CD4-positive, CD25-positive, alpha-beta regulatory T cell (primary cell): ENCODE measurements around the gene RAP2C. TPM values are rescaled to one million over a fixed set of nuclear protein-coding genes. Genes with fewer than 3 reads are reported as not detected.

Experiments used
- ATAC-seq, 2 donors: fragments of 150-1000 bp; cut with Tn5 transposase; one replicate each; pipeline ENCODE4 v1.10.0; 2021; ENCODE audit warnings: low read depth in 2 of 2, moderate number of reproducible peaks in 2 of 2, moderate library complexity in 1 of 2
- DNase-seq, 3 donors: peaks; one replicate each; pipeline versions ENCODE4 v3.0.0 to v3.0.0-alpha.2; 2012 to 2022; ENCODE audit warnings: mixed read lengths in 1 of 3
- H3K27ac ChIP-seq: one replicate; pipeline ENCODE4 v1.7.0; 2013; ENCODE audit warnings: mild to moderate bottlenecking, low read length; ENCODE audit not compliant: insufficient read depth, poor library complexity, severe bottlenecking
- H3K27me3 ChIP-seq: one replicate; pipeline ENCODE4 v1.7.0; 2013; ENCODE audit warnings: low read length; ENCODE audit not compliant: control insufficient read depth, insufficient read depth
- H3K36me3 ChIP-seq: one replicate; pipeline ENCODE4 v1.7.0; 2013; ENCODE audit warnings: mild to moderate bottlenecking, low read length, moderate library complexity; ENCODE audit not compliant: control insufficient read depth, insufficient read depth
- H3K4me1 ChIP-seq: 2 replicates; pipeline ENCODE4 v1.7.0; 2013; ENCODE audit warnings: mild to moderate bottlenecking, low read length; ENCODE audit not compliant: insufficient read depth, control insufficient read depth, poor library complexity, severe bottlenecking
- H3K4me3 ChIP-seq: one replicate; pipeline ENCODE4 v1.7.0; 2013; ENCODE audit warnings: low read depth, mild to moderate bottlenecking, low read length, moderate library complexity
- H3K9me3 ChIP-seq, 2 experiments: 1 replicate in 1 of 2; 2 replicates in 1 of 2; pipeline ENCODE4 v1.7.0; 2013; ENCODE audit warnings: low read length in 2 of 2, mild to moderate bottlenecking in 1 of 2, moderate library complexity in 1 of 2; ENCODE audit not compliant: control insufficient read depth in 2 of 2
- H3K27ac Mint-ChIP-seq, 3 donors: one replicate each; pipeline ENCODE4 v1.8.0; 2020 to 2022; ENCODE audit warnings: mild to moderate bottlenecking in 3 of 3, mixed read lengths in 3 of 3, moderate library complexity in 2 of 3
- H3K27me3 Mint-ChIP-seq: one replicate; pipeline ENCODE4 v1.8.0; 2022; ENCODE audit warnings: mild to moderate bottlenecking, mixed read lengths
- H3K36me3 Mint-ChIP-seq: one replicate; pipeline ENCODE4 v1.8.0; 2020; ENCODE audit warnings: mixed read lengths
- H3K4me1 Mint-ChIP-seq, 4 donors: one replicate each; pipeline ENCODE4 v1.8.0; 2020 to 2022; ENCODE audit warnings: mixed read lengths in 4 of 4, mild to moderate bottlenecking in 1 of 4
- H3K4me3 Mint-ChIP-seq, 4 donors: one replicate each; pipeline ENCODE4 v1.8.0; 2020 to 2022; ENCODE audit warnings: mild to moderate bottlenecking in 4 of 4, mixed read lengths in 4 of 4, moderate library complexity in 3 of 4
- H3K9me3 Mint-ChIP-seq, 7 donors: one replicate each; pipeline ENCODE4 v1.8.0; 2020 to 2022; ENCODE audit warnings: mixed read lengths in 7 of 7, mild to moderate bottlenecking in 3 of 7, moderate library complexity in 2 of 7
- polyA plus RNA-seq, 4 donors: library from polyadenylated mRNA; unstranded; fragments of 300-500 nt; fragmentation: Illumina TruSeq; gene quantifications; one replicate each; pipeline ENCODE4 v1.2.3, GENCODE V29; 2021
- total RNA-seq: library from RNA; stranded (reverse); gene quantifications from one replicate; pipeline ENCODE4 v1.2.3, GENCODE V29; 2022

The RAP2C gene
- total RNA-seq (45.5 TPM), polyA plus RNA-seq (10 to 100 TPM; 15.7 to 19.9 (median 17.4) TPM)

DNA sequence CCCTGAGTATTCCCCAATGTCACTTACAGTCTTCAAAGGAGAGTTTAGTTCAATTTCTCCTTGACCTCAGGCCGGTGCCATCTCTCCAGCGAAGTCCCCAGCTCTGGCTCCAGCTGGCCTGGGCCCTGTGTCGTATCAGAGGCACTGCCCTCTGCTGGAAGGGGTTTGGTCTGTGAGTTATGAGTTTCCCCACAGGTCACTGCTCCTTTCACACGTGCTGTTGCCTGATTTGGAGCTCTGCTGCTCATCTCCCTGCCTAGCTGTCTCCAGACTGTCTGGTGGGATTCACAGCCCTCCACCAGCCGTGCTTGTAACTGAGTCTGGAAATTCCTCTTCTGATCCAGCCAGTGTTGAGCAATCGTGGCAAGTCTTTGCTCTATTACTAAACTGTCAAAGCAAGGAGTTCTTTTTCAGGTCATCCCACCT is at the start of gene RAP2C:
Gene RAP2C, minus strand, starts transcription at position 105 of the 426 bp plus-strand sequence. CDS start 2,179 bp downstream, outside the sequence.
- Mint-ChIP-seq H3K36me3 (no peaks in the 10 kb centered on the region), H3K27ac (peak within 1 kb of the TSS; percentile 89 to 94 (median 89)), H3K9me3 (no peaks in the 10 kb centered on the region), H3K4me1 (peaks cover 10 to 30% (median 23%) of the 10 kb centered on the region in 4 donors), H3K4me3 (peak within 1 kb of the TSS; percentile 78 to 94 (median 83)), H3K27me3 (peaks cover 6% of the 10 kb centered on the region)
- Histone ChIP-seq H3K4me1 (peaks cover 26% of the 10 kb centered on the region), H3K4me3 (peak within 1 kb of the TSS; percentile 86), H3K27ac (peak within 1 kb of the TSS; percentile 95), H3K27me3 (no peaks in the 10 kb centered on the region), H3K36me3 (no peaks in the 10 kb centered on the region), H3K9me3 (no peaks in the 10 kb centered on the region)
- DNase-seq, result peak; percentile 39 to 73 (median 49)
- peak; percentile 31 to 35 for ATAC-seq

DNA sequence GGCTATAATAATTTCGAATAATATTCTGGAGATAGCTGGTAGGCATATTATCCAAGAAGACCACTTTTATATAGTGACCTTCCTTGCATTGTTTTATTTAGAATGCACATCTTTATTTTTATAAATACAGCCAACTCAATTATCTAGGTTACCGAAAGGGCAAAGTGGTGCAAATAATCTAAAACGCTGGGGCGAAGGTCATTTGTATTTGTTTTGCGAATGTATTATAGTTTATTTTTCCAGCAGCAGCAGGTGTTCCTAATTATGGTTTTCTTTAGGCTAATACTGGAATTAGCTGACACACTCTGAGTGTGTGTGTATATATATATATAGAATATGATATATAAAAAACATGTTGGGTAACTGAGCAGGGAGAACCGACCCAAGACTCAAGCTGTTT is 48.1 kb upstream of the RAP2C start:
- Histone ChIP-seq H3K4me3 (no peak overlapping the region), H3K27me3 (no peaks in the 10 kb centered on the region), H3K36me3 (no peaks in the 10 kb centered on the region), H3K9me3 (no peaks in the 10 kb centered on the region), H3K4me1 (no peaks in the 10 kb centered on the region), H3K27ac (no peak overlapping the region)
- ATAC-seq, result no peak
- Mint-ChIP-seq H3K27me3 (no peaks in the 10 kb centered on the region), H3K36me3 (no peaks in the 10 kb centered on the region), H3K4me1 (no peaks in the 10 kb centered on the region), H3K27ac (no peak overlapping the region), H3K4me3 (no peak overlapping the region), H3K9me3 (peaks cover 0 to 2% (median 0%) of the 10 kb centered on the region in 7 donors)
- DNase-seq, result no peak

- Histone ChIP-seq H3K27ac (no peak overlapping the region), H3K36me3 (no peaks in the 10 kb centered on the region), H3K4me1 (no peaks in the 10 kb centered on the region), H3K9me3 (no peaks in the 10 kb centered on the region), H3K4me3 (no peak overlapping the region), H3K27me3 (no peaks in the 10 kb centered on the region)
- Mint-ChIP-seq H3K27me3 (no peaks in the 10 kb centered on the region), H3K27ac (no peak overlapping the region), H3K4me3 (no peak overlapping the region), H3K36me3 (no peaks in the 10 kb centered on the region), H3K4me1 (no peaks in the 10 kb centered on the region), H3K9me3 (peaks cover 0 to 2% (median 0%) of the 10 kb centered on the region in 7 donors)
- DNase-seq (no peak), ATAC-seq (no peak)
Measured at GRCh38 chrX:132266583-132267355, 47.5 kb upstream of the RAP2C start.

DNA sequence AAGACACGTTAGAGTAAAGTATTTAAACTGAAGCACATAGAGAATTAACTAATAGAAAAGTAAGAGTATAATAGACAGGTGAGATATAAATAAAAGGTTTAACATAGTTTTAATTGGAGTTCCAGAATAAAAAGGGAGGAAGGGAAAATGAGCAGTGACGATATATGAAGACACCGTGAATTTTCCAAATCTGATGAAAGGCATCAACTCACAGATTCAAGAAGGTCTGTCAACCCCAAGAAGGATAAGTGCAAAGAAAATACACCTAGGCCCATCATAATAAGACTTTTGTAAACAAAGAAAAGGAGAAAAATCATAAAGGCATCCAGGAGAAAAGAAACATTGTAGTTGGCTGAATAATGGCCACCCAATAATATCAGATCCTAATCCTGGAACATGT is 43.9 kb upstream of the RAP2C start:
- no peak overlapping the region for H3K27ac Mint-ChIP-seq

GRCh38 chrX:132258509-132258908 is 39.3 kb upstream of the RAP2C start:
- Histone ChIP-seq H3K4me3 (no peak overlapping the region), H3K4me1 (no peaks in the 10 kb centered on the region), H3K9me3 (no peaks in the 10 kb centered on the region), H3K27me3 (no peaks in the 10 kb centered on the region), H3K36me3 (no peaks in the 10 kb centered on the region), H3K27ac (no peak overlapping the region)
- ATAC-seq (no peak), DNase-seq (no peak)
- Mint-ChIP-seq H3K9me3 (peaks cover 0 to 4% (median 0%) of the 10 kb centered on the region in 7 donors), H3K36me3 (peaks cover 4% of the 10 kb centered on the region), H3K27ac (no peak overlapping the region), H3K4me1 (no peaks in the 10 kb centered on the region), H3K4me3 (no peak overlapping the region), H3K27me3 (no peaks in the 10 kb centered on the region)

More for the DNA sequence above, 43.9 kb upstream of the RAP2C start:
- Histone ChIP-seq H3K4me1 (no peaks in the 10 kb centered on the region), H3K27me3 (no peaks in the 10 kb centered on the region), H3K9me3 (no peaks in the 10 kb centered on the region), H3K36me3 (no peaks in the 10 kb centered on the region), H3K27ac (no peak overlapping the region), H3K4me3 (no peak overlapping the region)
- Mint-ChIP-seq H3K9me3 (peaks cover 0 to 4% (median 0%) of the 10 kb centered on the region in 7 donors), H3K4me3 (no peak overlapping the region), H3K36me3 (peaks cover 4% of the 10 kb centered on the region), H3K4me1 (no peaks in the 10 kb centered on the region), H3K27me3 (no peaks in the 10 kb centered on the region)
- DNase-seq, result no peak
- no peak for ATAC-seq

- Mint-ChIP-seq H3K36me3 (peaks cover 4% of the 10 kb centered on the region), H3K4me1 (no peaks in the 10 kb centered on the region), H3K27me3 (no peaks in the 10 kb centered on the region), H3K4me3 (no peak overlapping the region), H3K9me3 (peaks cover 0 to 5% (median 1%) of the 10 kb centered on the region in 7 donors), H3K27ac (no peak overlapping the region)
- H3K27me3 ChIP-seq, result no peaks in the 10 kb centered on the region
- DNase-seq (no peak), ATAC-seq (no peak)
- no peaks in the 10 kb centered on the region for H3K36me3 ChIP-seq
- no peak overlapping the region for H3K4me3 ChIP-seq
- H3K4me1 ChIP-seq, result no peaks in the 10 kb centered on the region
- no peaks in the 10 kb centered on the region for H3K9me3 ChIP-seq
- no peak overlapping the region for H3K27ac ChIP-seq
Measured at GRCh38 chrX:132257116-132257515, 37.9 kb upstream of the RAP2C start.

GRCh38 chrX:132236121-132236520 is 16.9 kb upstream of the RAP2C start:
- H3K4me3 ChIP-seq, result no peak overlapping the region
- ATAC-seq (no peak), DNase-seq (no peak)
- H3K36me3 ChIP-seq, result no peaks in the 10 kb centered on the region
- Mint-ChIP-seq H3K27ac (no peak overlapping the region), H3K4me3 (no peak overlapping the region), H3K9me3 (peaks cover 0 to 1% (median 0%) of the 10 kb centered on the region in 7 donors), H3K27me3 (no peaks in the 10 kb centered on the region), H3K36me3 (no peaks in the 10 kb centered on the region), H3K4me1 (peaks cover 0 to 5% (median 0%) of the 10 kb centered on the region in 4 donors)
- no peaks in the 10 kb centered on the region for H3K27me3 ChIP-seq
- H3K4me1 ChIP-seq, result no peaks in the 10 kb centered on the region
- no peak overlapping the region for H3K27ac ChIP-seq
- no peaks in the 10 kb centered on the region for H3K9me3 ChIP-seq

- no peak overlapping the region for H3K27ac Mint-ChIP-seq
- Histone ChIP-seq H3K9me3 (no peaks in the 10 kb centered on the region), H3K4me1 (no peaks in the 10 kb centered on the region), H3K36me3 (no peaks in the 10 kb centered on the region), H3K4me3 (no peak overlapping the region), H3K27ac (no peak overlapping the region), H3K27me3 (no peaks in the 10 kb centered on the region)
- H3K9me3 Mint-ChIP-seq, result peaks cover 0 to 1% (median 0%) of the 10 kb centered on the region in 7 donors
- DNase-seq (no peak), ATAC-seq (no peak)
- no peaks in the 10 kb centered on the region for H3K27me3 Mint-ChIP-seq
- peaks cover 0 to 5% (median 0%) of the 10 kb centered on the region in 4 donors for H3K4me1 Mint-ChIP-seq
- no peak overlapping the region for H3K4me3 Mint-ChIP-seq
- H3K36me3 Mint-ChIP-seq, result no peaks in the 10 kb centered on the region
Measured at GRCh38 chrX:132235488-132235887, 16.2 kb upstream of the RAP2C start.
